GM23338 (cell line): Measurements from ENCODE around the gene LDLRAD3. TPM values are rescaled to one million over a fixed set of nuclear protein-coding genes. Genes with fewer than 3 reads are reported as not detected.

ENCODE experiments used
- ATAC-seq: fragments of 200-7000 bp; cut with Tn5 transposase; 3 replicates; pipeline ENCODE4 v1.9.1; 2020
- DNase-seq: peaks from one replicate; pipeline ENCODE4 v3.0.0-alpha.2; 2015; ENCODE audit warnings: low spot score
- H2AFZ ChIP-seq: fragments of 200-600 bp; sonication (generic); 2 replicates; pipeline ENCODE4 v1.8.0; 2016; ENCODE audit warnings: antibody characterized with exemption, mild to moderate bottlenecking, moderate library complexity
- H3F3A ChIP-seq: fragments of 200-600 bp; sonication (generic); replicated peaks from 2 replicates; pipeline ENCODE4 v1.8.0; 2017; ENCODE audit warnings: antibody characterized with exemption, mixed run types, low read depth
- H3K27ac ChIP-seq: fragments of 200-600 bp; sonication (generic); 2 replicates; pipeline ENCODE4 v1.6.1; 2016; ENCODE audit warnings: low read depth
- H3K27me3 ChIP-seq: fragments of 200-600 bp; sonication (generic); 2 replicates; pipeline ENCODE4 v1.8.0; 2016; ENCODE audit warnings: mild to moderate bottlenecking, mixed run types, moderate library complexity; ENCODE audit not compliant: insufficient read depth
- H3K36me3 ChIP-seq: fragments of 200-600 bp; sonication (generic); 2 replicates; pipeline ENCODE4 v1.8.0; 2016; ENCODE audit warnings: mild to moderate bottlenecking; ENCODE audit not compliant: insufficient read depth
- H3K4me1 ChIP-seq: fragments of 200-600 bp; sonication (generic); 2 replicates; pipeline ENCODE4 v1.8.0; 2016; ENCODE audit warnings: mild to moderate bottlenecking, moderate library complexity; ENCODE audit not compliant: insufficient read depth
- H3K4me2 ChIP-seq: fragments of 200-600 bp; sonication (generic); 2 replicates; pipeline ENCODE4 v1.7.1; 2017; ENCODE audit warnings: mixed run types
- H3K4me3 ChIP-seq: fragments of 200-600 bp; sonication (generic); 2 replicates; pipeline ENCODE4 v1.6.1; 2016; ENCODE audit warnings: mixed run types
- H3K79me2 ChIP-seq: fragments of 200-600 bp; sonication (generic); replicated peaks from 2 replicates; pipeline ENCODE4 v1.8.0; 2017; ENCODE audit warnings: mild to moderate bottlenecking; ENCODE audit not compliant: insufficient read depth
- H3K9me2 ChIP-seq: fragments of 200-600 bp; sonication (generic); 2 replicates; pipeline ENCODE4 v1.8.0; 2017; ENCODE audit not compliant: insufficient read depth
- H4K20me1 ChIP-seq: fragments of 200-600 bp; sonication (generic); replicated peaks from 2 replicates; pipeline ENCODE4 v1.8.0; 2017; ENCODE audit warnings: mild to moderate bottlenecking; ENCODE audit not compliant: insufficient read depth
- H3K27ac Mint-ChIP-seq: 2 replicates; pipeline ENCODE4 v1.8.0; 2020; ENCODE audit warnings: inconsistent platforms, mild to moderate bottlenecking, moderate library complexity, mixed read lengths
- H3K27me3 Mint-ChIP-seq: 3 replicates; pipeline ENCODE4 v1.8.0; 2022; ENCODE audit warnings: low read depth, mild to moderate bottlenecking, moderate library complexity, mixed read lengths, inconsistent platforms; ENCODE audit not compliant: insufficient read depth, poor library complexity
- H3K36me3 Mint-ChIP-seq: 3 replicates; pipeline ENCODE4 v1.8.0; 2021; ENCODE audit warnings: low read depth, mild to moderate bottlenecking, inconsistent platforms, moderate library complexity, mixed read lengths
- H3K4me1 Mint-ChIP-seq: 3 replicates; pipeline ENCODE4 v1.8.0; 2020; ENCODE audit warnings: mild to moderate bottlenecking, inconsistent platforms, mixed read lengths
- H3K4me3 Mint-ChIP-seq: 3 replicates; pipeline ENCODE4 v1.8.0; 2021; ENCODE audit warnings: moderate library complexity, mild to moderate bottlenecking, inconsistent platforms, mixed read lengths
- H3K9me3 Mint-ChIP-seq: 3 replicates; pipeline ENCODE4 v1.8.0; 2020; ENCODE audit warnings: moderate library complexity, mild to moderate bottlenecking, inconsistent platforms, mixed read lengths
- ETS1 ChIP-seq: IDR thresholded peaks from 2 replicates; pipeline ENCODE4 v1.6.1; 2016; ENCODE audit warnings: antibody characterized with exemption
- EZH2 ChIP-seq: fragments of 200-600 bp; sonication (generic); IDR thresholded peaks from one replicate; pipeline ENCODE4 v1.8.0; 2017; ENCODE audit warnings: antibody characterized with exemption, mild to moderate bottlenecking, low read depth; ENCODE audit not compliant: unreplicated experiment
- EZH2phosphoT487 ChIP-seq: fragments of 200-600 bp; sonication (generic); IDR thresholded peaks from one replicate; pipeline ENCODE4 v1.8.1; 2018; ENCODE audit warnings: antibody characterized with exemption; ENCODE audit not compliant: unreplicated experiment
- JUNB ChIP-seq: IDR thresholded peaks from one replicate; pipeline ENCODE4 v1.6.1; 2016; ENCODE audit warnings: antibody characterized with exemption; ENCODE audit not compliant: unreplicated experiment
- POLR2AphosphoS5 ChIP-seq: IDR thresholded peaks from 2 replicates; pipeline ENCODE4 v1.6.1; 2016; ENCODE audit warnings: antibody characterized with exemption, low read depth
- ZNF462 ChIP-seq: fragments of 250-450 bp; sonication (Bioruptor Pico); IDR thresholded peaks from 2 replicates; pipeline ENCODE4 v1.5.0; 2020; ENCODE audit warnings: mild to moderate bottlenecking, moderate library complexity
- polyA plus RNA-seq: library from polyadenylated mRNA; unstranded; fragments of >200 nt; fragmentation: Nextera tagmentation; extraction: Ambion mirVana; gene quantifications from 2 replicates; pipeline ENCODE4 v1.2.1, GENCODE V29; 2016
- total RNA-seq: library from RNA; depleted of rRNA; stranded (reverse); fragments of >200 nt; shearing (Covaris generic); gene quantifications from 2 replicates; pipeline ENCODE4 v1.2.3, GENCODE V29; 2014

Gene LDLRAD3
- total and polyA plus RNA-seq, 2 experiments from 2014 or later, result 8.5 to 19.4 TPM

GRCh38 chr11:36237391-36237790 is 293.5 kb downstream of the LDLRAD3 start:
- no peaks in the 10 kb centered on the region for H4K20me1 ChIP-seq

More at GRCh38 chr11:36237391-36237790, 293.5 kb downstream of the LDLRAD3 start:
- H3K27ac ChIP-seq, result no peak overlapping the region
- DNase-seq (no peak), ATAC-seq (no peak)
- TF ChIP-seq EZH2 (no peak), ETS1 (no peak), POLR2AphosphoS5 (no peak), EZH2phosphoT487 (no peak), JUNB (no peak), ZNF462 (CRISPR knock-in tag) (no peak)
- H3K4me3 ChIP-seq, result no peak overlapping the region
- H3K4me1 Mint-ChIP-seq, result no peaks in the 10 kb centered on the region
- peaks cover 14% of the 10 kb centered on the region; the same call in 1 of the 2 replicates for H3K9me2 ChIP-seq
- H3K4me1 ChIP-seq, result no peaks in the 10 kb centered on the region
- no peaks in the 10 kb centered on the region for H3K27me3 ChIP-seq
- no peak overlapping the region for H3K27ac Mint-ChIP-seq
- H2AFZ ChIP-seq, result no peak overlapping the region
- H3K36me3 ChIP-seq, result no peaks in the 10 kb centered on the region
- H3K4me2 ChIP-seq, result no peak overlapping the region
- no peak overlapping the region for H3K4me3 Mint-ChIP-seq
- no peaks in the 10 kb centered on the region for H3F3A ChIP-seq
- no peaks in the 10 kb centered on the region for H3K27me3 Mint-ChIP-seq
- no peaks in the 10 kb centered on the region for H3K79me2 ChIP-seq
- peaks cover 15% of the 10 kb centered on the region; the same call in 1 of the 3 replicates for H3K36me3 Mint-ChIP-seq
- no peaks in the 10 kb centered on the region; the same call in 2 of the 3 replicates for H3K9me3 Mint-ChIP-seq
